Tibial nerve (tissue), 4 donors: ENCODE results near the gene RASA2.

ENCODE experiments used
- EP300 ChIP-seq, 2 donors: sonication (generic); formaldehyde crosslinking; IDR thresholded peaks; one replicate each; pipeline ENCODE4 v1.6.1; 2017; ENCODE audit warnings: antibody characterized with exemption in 2 of 2, mild to moderate bottlenecking in 1 of 2
- POLR2A ChIP-seq, 2 donors: fragments of 450-650 bp; IDR thresholded peaks; one replicate each; pipeline ENCODE4 v1.6.1; 2017; ENCODE audit warnings: antibody characterized with exemption in 2 of 2, mild to moderate bottlenecking in 2 of 2, moderate library complexity in 2 of 2
- TF ChIP-seq, protein P1 (sequence below), 5 experiments: fragments of 200-600 bp in 3 of 5; fragments of 450-650 bp in 2 of 5; sonication (generic) in 3 of 5; IDR thresholded peaks; one replicate each; pipeline ENCODE4 v1.5.1; 2016 to 2019; ENCODE audit warnings: antibody characterized with exemption in 5 of 5, mild to moderate bottlenecking in 3 of 5, moderate library complexity in 2 of 5

GRCh38 chr3:141649871-141650270 lies 163.0 kb downstream of the RASA2 start:
- TF ChIP-seq, protein P1, sequence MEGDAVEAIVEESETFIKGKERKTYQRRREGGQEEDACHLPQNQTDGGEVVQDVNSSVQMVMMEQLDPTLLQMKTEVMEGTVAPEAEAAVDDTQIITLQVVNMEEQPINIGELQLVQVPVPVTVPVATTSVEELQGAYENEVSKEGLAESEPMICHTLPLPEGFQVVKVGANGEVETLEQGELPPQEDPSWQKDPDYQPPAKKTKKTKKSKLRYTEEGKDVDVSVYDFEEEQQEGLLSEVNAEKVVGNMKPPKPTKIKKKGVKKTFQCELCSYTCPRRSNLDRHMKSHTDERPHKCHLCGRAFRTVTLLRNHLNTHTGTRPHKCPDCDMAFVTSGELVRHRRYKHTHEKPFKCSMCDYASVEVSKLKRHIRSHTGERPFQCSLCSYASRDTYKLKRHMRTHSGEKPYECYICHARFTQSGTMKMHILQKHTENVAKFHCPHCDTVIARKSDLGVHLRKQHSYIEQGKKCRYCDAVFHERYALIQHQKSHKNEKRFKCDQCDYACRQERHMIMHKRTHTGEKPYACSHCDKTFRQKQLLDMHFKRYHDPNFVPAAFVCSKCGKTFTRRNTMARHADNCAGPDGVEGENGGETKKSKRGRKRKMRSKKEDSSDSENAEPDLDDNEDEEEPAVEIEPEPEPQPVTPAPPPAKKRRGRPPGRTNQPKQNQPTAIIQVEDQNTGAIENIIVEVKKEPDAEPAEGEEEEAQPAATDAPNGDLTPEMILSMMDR (IDR thresholded peaks at IDR 0.05) = no peak
- TF ChIP-seq POLR2A (IDR thresholded peaks at IDR 0.05) = no peak
- no peak for TF ChIP-seq EP300 (IDR thresholded peaks at IDR 0.05)
